Placental pericyte (primary cell): Measurements from ENCODE around the gene LRFN3. TPM values are rescaled to one million over a fixed set of nuclear protein-coding genes. Genes with fewer than 3 reads are reported as not detected.

Experiments used
- small RNA-seq: library from RNA; depleted of rRNA; stranded (forward); fragments of <200 nt; gene quantifications from one replicate; pipeline ENCODE3, GENCODE V24; 2012; ENCODE audit warnings: low replicate concordance
- total RNA-seq: library from RNA; depleted of rRNA; stranded (reverse); fragments of >200 nt; gene quantifications from 2 replicates; pipeline ENCODE4 v1.2.3, GENCODE V29; 2012

The LRFN3 gene, protein sequence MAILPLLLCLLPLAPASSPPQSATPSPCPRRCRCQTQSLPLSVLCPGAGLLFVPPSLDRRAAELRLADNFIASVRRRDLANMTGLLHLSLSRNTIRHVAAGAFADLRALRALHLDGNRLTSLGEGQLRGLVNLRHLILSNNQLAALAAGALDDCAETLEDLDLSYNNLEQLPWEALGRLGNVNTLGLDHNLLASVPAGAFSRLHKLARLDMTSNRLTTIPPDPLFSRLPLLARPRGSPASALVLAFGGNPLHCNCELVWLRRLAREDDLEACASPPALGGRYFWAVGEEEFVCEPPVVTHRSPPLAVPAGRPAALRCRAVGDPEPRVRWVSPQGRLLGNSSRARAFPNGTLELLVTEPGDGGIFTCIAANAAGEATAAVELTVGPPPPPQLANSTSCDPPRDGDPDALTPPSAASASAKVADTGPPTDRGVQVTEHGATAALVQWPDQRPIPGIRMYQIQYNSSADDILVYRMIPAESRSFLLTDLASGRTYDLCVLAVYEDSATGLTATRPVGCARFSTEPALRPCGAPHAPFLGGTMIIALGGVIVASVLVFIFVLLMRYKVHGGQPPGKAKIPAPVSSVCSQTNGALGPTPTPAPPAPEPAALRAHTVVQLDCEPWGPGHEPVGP
- 5.3 and 7.2 TPM in 2 replicates for total RNA-seq

DNA sequence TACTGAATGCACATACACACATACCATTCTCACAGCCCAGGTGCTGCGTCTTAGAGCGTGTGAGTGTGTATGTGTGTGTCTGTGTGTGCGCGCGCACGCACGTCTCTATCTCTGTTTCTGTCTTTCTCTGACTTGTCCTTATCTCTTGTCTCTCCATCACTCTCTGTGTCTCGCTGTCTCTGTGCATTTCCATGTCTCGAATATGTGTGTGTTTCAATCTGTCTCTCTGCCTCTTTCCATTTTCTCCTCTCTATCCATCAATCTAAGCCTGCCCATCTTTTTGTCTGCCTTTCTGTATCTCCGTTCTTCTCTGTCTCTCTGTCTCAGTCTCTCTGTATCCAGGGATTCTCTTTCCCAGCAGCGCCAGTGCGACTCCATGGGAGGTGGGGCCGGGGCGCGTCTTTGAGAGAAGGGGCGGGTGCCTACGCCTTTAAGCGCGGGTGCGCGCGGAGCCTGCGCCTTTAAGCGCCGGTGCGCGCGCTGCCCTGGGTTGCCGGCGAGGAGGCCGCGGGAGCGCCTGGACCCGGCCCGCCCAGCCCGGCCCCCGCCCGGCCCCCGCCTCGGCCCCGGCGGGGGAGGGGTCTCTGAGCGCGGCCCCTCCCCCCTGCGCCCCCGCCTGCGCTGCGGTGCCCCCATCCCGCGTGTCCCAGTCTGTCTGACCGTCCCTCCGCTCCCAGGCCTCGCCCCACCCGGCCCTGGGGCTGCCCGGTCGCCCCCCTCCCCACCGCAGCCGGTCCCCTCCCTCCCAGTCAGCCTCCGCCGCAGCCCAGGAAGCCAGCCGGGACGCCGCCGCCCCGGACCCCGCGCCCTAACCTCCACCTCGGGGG, at the start of gene LRFN3:
Gene LRFN3 (plus strand): TSS at position 464 of the 827 bp plus-strand sequence. CDS start 3,052 bp downstream, outside the sequence.

DNA sequence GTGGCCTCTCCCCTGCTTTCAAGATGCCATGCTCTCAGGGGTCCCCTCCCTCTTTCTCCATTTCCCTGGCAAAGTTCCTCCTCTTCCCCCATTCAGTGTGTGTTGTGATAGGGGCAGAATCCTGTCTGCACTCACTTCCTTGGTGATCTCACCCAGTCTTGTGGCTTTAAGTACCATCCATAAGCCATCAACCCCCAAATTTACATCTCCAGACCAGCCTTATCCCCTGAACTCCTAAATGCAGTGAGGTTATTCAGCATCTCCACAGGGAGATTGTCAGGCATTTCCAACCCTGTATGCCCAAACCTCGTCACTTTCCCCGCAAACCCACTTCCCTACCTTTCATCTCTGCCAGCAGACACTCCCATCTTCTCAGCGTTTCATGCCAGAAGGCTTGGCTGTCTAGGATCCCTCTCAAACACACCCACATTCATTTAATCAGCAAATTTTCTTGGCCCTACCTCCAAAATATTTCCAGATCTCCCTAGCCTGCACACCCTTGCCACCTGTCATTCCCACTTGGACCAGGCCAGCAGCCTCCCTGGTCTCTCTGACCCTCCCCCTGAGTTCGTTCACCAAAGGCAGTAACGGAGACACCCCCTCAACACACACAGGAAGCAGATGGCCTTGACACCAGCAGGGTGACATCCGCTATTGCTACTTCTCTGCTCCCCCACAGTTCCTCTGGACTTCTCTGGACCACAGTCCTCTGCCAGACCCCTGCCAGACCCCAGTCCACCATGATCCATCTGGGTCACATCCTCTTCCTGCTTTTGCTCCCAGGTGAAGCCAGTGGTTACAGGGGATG, 34.1 kb upstream of the LRFN3 start, which contains the start of gene HCST:
Gene HCST (plus strand): TSS at position 676 of the 808 bp plus-strand sequence. CDS start 65 bp downstream, at position 741.

DNA sequence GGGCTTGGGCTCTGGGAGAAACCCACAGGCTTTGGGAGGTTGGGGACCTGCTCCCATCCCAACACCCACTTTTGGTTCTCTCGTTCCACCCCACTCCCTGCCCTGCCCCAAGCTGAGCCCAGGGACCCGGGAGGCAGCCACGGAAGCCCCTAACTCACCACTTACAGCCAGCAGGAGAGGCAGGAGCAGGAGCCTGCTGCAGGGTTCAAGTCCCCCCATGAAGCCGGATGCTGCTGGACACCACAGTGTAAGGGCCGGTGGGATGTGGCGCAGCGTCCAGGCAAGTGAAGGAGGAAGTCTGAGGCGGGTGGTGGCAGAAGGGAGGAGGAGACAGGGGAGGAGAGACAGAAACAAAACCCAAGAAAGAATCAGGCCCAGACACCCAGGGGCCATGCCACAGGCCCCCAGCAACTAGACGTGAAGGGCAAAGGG, 28.1 kb upstream of the LRFN3 start, which contains the start of gene TYROBP:
Gene TYROBP (minus strand): TSS at position 286 of the 432 bp plus-strand sequence. CDS start 67 bp downstream, at position 219.

Small RNA genes lying within 50 kb of the gene (small RNA-seq; reads per million reads assigned to genes)
- not detected for gene AF038458.1

Other genes with a start within 250 kb of the LRFN3 start
- gene ZBTB32, start 231.8 kb upstream of the LRFN3 start, total RNA-seq = not detected in 2 replicates
- 10.0 and 14.7 TPM in 2 replicates for gene KMT2B, start 218.4 kb upstream of the LRFN3 start, total RNA-seq
- gene IGFLR1, start 193.9 kb upstream of the LRFN3 start, total RNA-seq = 0.66 and 1.9 TPM in 2 replicates
- gene U2AF1L4, start 191.0 kb upstream of the LRFN3 start, total RNA-seq = 5.3 and 15.3 TPM in 2 replicates
- 10.9 and 12.0 TPM in 2 replicates for gene PSENEN, start 190.7 kb upstream of the LRFN3 start, total RNA-seq
- 17.9 and 29.1 TPM in 2 replicates for gene LIN37, start 187.8 kb upstream of the LRFN3 start, total RNA-seq
- 11.6 and 22.3 TPM in 2 replicates for gene HSPB6, start 179.3 kb upstream of the LRFN3 start, total RNA-seq
- gene PROSER3, start 178.2 kb upstream of the LRFN3 start, total RNA-seq = 10.9 and 17.6 TPM in 2 replicates
- gene ARHGAP33, start 160.8 kb upstream of the LRFN3 start, total RNA-seq = 2.2 and 5.0 TPM in 2 replicates
- not detected in 2 replicates for gene PRODH2, start 123.5 kb upstream of the LRFN3 start, total RNA-seq
- not detected in 2 replicates for gene NPHS1, start 83.9 kb upstream of the LRFN3 start, total RNA-seq
- not detected in 2 replicates for gene KIRREL2, start 79.5 kb upstream of the LRFN3 start, total RNA-seq
- gene APLP1, start 67.8 kb upstream of the LRFN3 start, total RNA-seq = 2.0 and 2.1 TPM in 2 replicates
- gene NFKBID, start 35.8 kb upstream of the LRFN3 start, total RNA-seq = 5.3 and 6.4 TPM in 2 replicates
- gene HCST, start 33.8 kb upstream of the LRFN3 start, total RNA-seq = 0.44 and 0.86 TPM in 2 replicates
- not detected in 2 replicates for gene TYROBP, start 28.1 kb upstream of the LRFN3 start, total RNA-seq
- gene SDHAF1, start 58.8 kb downstream of the LRFN3 start, total RNA-seq = 12.0 and 17.3 TPM in 2 replicates
- gene SYNE4, start 72.4 kb downstream of the LRFN3 start, total RNA-seq = 0.14 TPM in 1 of 2 replicates, not detected in the other
- gene ALKBH6, start 77.8 kb downstream of the LRFN3 start, total RNA-seq = 14.0 and 20.2 TPM in 2 replicates
- 7.0 and 22.8 TPM in 2 replicates for gene CLIP3, start 96.5 kb downstream of the LRFN3 start, total RNA-seq
- 2.6 and 3.1 TPM in 2 replicates for gene THAP8, start 117.9 kb downstream of the LRFN3 start, total RNA-seq
- 0.66 and 17.5 TPM in 2 replicates for gene WDR62, start 118.5 kb downstream of the LRFN3 start, total RNA-seq
- gene OVOL3, start 174.8 kb downstream of the LRFN3 start, total RNA-seq = not detected in 2 replicates
- 25.9 and 34.1 TPM in 2 replicates for gene POLR2I, start 178.5 kb downstream of the LRFN3 start, total RNA-seq
- 121 and 180 TPM in 2 replicates for gene TBCB, start 179.1 kb downstream of the LRFN3 start, total RNA-seq
- gene CAPNS1, start 203.7 kb downstream of the LRFN3 start, total RNA-seq = 238 and 293 TPM in 2 replicates
- 0.88 and 11.7 TPM in 2 replicates for gene COX7A1, start 216.1 kb downstream of the LRFN3 start, total RNA-seq